OCI-LY3 (cell line): Measurements from ENCODE around the gene ITSN2.

Source experiments
- EZH2phosphoT487 ChIP-seq: fragments of 200-600 bp; shearing (Covaris generic); IDR thresholded peaks from 2 replicates; pipeline ENCODE4 v1.6.1; 2018; ENCODE audit warnings: antibody characterized with exemption, mixed run types, low read depth
- TF ChIP-seq, protein P1 (sequence below): fragments of 200-600, 300-600 bp; sonication (generic); IDR thresholded peaks from 2 replicates; pipeline ENCODE4 v1.5.1; 2014; ENCODE audit warnings: antibody characterized with exemption, low read length, low read depth

DNA sequence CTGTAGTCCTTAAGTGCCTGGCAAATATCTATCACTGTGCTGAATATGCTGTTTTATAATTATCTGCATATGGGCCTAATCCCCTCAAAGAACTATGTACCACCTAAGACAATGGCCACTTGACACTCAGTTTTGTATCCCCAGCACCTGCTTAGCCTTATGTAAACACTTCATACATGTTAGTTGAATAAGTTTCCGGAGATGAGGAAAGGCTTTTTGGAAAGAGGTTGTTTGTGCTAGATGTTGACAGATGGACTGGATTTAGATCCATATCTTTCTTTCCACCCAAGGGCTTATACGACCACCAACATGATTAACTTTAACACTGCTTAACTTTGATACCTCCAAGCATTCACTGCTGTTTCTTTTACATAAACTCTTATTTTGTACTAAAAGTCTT is 122.2 kb downstream of the ITSN2 start:
- TF ChIP-seq, protein P1, sequence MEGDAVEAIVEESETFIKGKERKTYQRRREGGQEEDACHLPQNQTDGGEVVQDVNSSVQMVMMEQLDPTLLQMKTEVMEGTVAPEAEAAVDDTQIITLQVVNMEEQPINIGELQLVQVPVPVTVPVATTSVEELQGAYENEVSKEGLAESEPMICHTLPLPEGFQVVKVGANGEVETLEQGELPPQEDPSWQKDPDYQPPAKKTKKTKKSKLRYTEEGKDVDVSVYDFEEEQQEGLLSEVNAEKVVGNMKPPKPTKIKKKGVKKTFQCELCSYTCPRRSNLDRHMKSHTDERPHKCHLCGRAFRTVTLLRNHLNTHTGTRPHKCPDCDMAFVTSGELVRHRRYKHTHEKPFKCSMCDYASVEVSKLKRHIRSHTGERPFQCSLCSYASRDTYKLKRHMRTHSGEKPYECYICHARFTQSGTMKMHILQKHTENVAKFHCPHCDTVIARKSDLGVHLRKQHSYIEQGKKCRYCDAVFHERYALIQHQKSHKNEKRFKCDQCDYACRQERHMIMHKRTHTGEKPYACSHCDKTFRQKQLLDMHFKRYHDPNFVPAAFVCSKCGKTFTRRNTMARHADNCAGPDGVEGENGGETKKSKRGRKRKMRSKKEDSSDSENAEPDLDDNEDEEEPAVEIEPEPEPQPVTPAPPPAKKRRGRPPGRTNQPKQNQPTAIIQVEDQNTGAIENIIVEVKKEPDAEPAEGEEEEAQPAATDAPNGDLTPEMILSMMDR: no peak
- no peak for TF ChIP-seq EZH2phosphoT487
